Measurements from ENCODE around the gene TRMT11. TPM values are rescaled to one million over a fixed set of nuclear protein-coding genes. Genes with fewer than 3 reads are reported as not detected.

Gene TRMT11
- total RNA-seq, 3 donors from 2014 or later (not counting 1 experiment from before 2014, with no cell fraction given): 12.2 to 16.6 (median 12.7) TPM

DNA sequence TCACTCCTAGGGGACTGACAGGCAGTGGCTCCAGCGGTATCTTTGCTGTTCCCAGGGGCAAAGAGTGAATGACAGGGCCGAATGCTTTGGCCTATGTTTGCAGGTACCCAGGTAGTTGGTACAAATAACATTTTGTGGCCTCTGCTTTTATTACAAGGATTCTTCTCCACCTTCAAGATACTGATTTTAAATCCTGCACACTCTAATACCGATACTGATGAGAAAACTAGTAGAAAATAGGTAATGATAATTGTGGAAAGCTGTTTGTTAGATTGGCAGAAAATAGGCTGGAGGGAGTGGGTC lies 29.0 kb upstream of the TRMT11 start:
- Mint-ChIP-seq H3K9me3 (no peaks in the 10 kb centered on the region), H3K27me3 (ENCODE audit: low read depth in 2 of 2) (no peaks in the 10 kb centered on the region), H3K36me3 (no peaks in the 10 kb centered on the region), H3K4me1 (peaks cover 0 to 4% of the 10 kb centered on the region in 2 donors), H3K4me3 (no peak overlapping the region), H3K27ac (no peak overlapping the region)
- peaks cover 8% of the 10 kb centered on the region for H3K4me1 ChIP-seq (ENCODE audit: control insufficient read depth, insufficient read depth, low read length)
- intact Hi-C loops (cut with micrococcal nuclease): loop anchor here (5.0 kb wide), 1 partner anchor 645 kb away; no protein-coding TSS in a partner anchor
- no peaks in the 10 kb centered on the region for H3K9me3 ChIP-seq (ENCODE audit: control insufficient read depth, insufficient read depth, low read length)
- no peak for DNase-seq
- no peak for ATAC-seq
- peak overlapping the region; percentile 100 for H3K27ac ChIP-seq (ENCODE audit: low read length)
- no peaks in the 10 kb centered on the region for H3K36me3 ChIP-seq (ENCODE audit: control insufficient read depth, insufficient read depth, low read length)
- no peaks in the 10 kb centered on the region for H3K27me3 ChIP-seq (ENCODE audit: control insufficient read depth, insufficient read depth, low read length)
- WGBS (ENCODE audit: insufficient coverage): 0% methylated on average over 2 of the region's 3 CpGs
- H3K4me3 ChIP-seq (ENCODE audit: low read length): peak overlapping the region; percentile 99
- TF ChIP-seq, protein P1, sequence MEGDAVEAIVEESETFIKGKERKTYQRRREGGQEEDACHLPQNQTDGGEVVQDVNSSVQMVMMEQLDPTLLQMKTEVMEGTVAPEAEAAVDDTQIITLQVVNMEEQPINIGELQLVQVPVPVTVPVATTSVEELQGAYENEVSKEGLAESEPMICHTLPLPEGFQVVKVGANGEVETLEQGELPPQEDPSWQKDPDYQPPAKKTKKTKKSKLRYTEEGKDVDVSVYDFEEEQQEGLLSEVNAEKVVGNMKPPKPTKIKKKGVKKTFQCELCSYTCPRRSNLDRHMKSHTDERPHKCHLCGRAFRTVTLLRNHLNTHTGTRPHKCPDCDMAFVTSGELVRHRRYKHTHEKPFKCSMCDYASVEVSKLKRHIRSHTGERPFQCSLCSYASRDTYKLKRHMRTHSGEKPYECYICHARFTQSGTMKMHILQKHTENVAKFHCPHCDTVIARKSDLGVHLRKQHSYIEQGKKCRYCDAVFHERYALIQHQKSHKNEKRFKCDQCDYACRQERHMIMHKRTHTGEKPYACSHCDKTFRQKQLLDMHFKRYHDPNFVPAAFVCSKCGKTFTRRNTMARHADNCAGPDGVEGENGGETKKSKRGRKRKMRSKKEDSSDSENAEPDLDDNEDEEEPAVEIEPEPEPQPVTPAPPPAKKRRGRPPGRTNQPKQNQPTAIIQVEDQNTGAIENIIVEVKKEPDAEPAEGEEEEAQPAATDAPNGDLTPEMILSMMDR (IDR thresholded peaks at IDR 0.05): no peak

DNA sequence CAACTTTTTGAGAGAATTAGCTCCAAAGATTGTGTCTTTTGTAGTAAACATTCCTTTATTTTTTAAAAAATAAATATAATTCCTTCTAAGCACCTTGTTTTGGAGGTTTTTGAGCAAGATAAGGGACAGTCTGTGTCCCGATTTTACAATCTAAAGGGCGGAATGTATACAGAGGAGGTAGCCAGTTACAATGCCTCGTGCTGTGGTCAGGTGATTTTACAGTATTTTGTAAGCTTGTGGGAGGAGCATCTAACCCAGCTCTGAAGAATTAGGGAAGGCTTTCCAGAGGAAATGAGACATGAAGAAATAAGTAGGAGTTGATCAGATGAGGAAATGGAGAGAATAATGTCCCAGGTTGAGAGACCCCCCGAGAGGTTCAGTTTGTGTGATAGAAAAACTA lies 28.5 kb upstream of the TRMT11 start:
- DNase-seq: peak in 1 of 2 donors; percentile 27
- Histone ChIP-seq H3K27me3 (ENCODE audit: control insufficient read depth, insufficient read depth, low read length) (no peaks in the 10 kb centered on the region), H3K27ac (ENCODE audit: low read length) (peak overlapping the region; percentile 100), H3K9me3 (ENCODE audit: control insufficient read depth, insufficient read depth, low read length) (no peaks in the 10 kb centered on the region), H3K4me1 (ENCODE audit: control insufficient read depth, insufficient read depth, low read length) (peaks cover 8% of the 10 kb centered on the region), H3K36me3 (ENCODE audit: control insufficient read depth, insufficient read depth, low read length) (no peaks in the 10 kb centered on the region), H3K4me3 (ENCODE audit: low read length) (no peak overlapping the region)
- H3K4me3 Mint-ChIP-seq: no peak overlapping the region
- H3K27me3 Mint-ChIP-seq (ENCODE audit: low read depth in 2 of 2): no peaks in the 10 kb centered on the region
- no peaks in the 10 kb centered on the region for H3K36me3 Mint-ChIP-seq
- H3K27ac Mint-ChIP-seq: no peak overlapping the region
- intact Hi-C loops (cut with micrococcal nuclease): loop anchor here (5.0 kb wide), 1 partner anchor 646 kb away; no protein-coding TSS in a partner anchor
- 31% methylated on average over 4 of the region's 4 CpGs for WGBS (ENCODE audit: insufficient coverage)
- peaks cover 3 to 5% of the 10 kb centered on the region in 2 donors for H3K4me1 Mint-ChIP-seq
- ATAC-seq: no peak
- H3K9me3 Mint-ChIP-seq: no peaks in the 10 kb centered on the region
- TF ChIP-seq, protein P1 (IDR thresholded peaks at IDR 0.05): no peak

DNA sequence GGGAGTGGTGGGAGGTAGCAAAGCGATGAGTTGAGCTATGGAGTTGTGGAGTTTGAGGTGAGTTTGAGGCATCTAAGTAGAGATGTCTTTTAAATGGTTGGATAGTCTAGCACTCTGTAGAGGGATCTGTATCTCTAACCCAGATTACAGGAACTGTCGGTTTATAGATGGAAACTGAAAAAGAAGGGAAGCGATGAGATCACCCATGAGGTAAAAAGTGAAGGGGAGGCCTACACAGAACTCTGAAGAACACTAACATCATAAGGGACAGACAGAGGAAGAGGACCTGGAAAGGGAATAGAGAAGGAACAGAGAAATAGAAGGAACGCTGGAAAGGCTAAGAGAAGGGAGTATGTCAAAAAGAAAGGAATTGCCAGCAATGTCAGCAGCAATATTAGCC lies 27.3 kb upstream of the TRMT11 start:
- peaks cover 8% of the 10 kb centered on the region for H3K4me1 ChIP-seq (ENCODE audit: control insufficient read depth, insufficient read depth, low read length)
- Mint-ChIP-seq H3K9me3 (no peaks in the 10 kb centered on the region), H3K4me3 (no peak overlapping the region), H3K27me3 (ENCODE audit: low read depth in 2 of 2) (no peaks in the 10 kb centered on the region), H3K27ac (no peak overlapping the region), H3K4me1 (peaks cover 12 to 16% of the 10 kb centered on the region in 2 donors), H3K36me3 (no peaks in the 10 kb centered on the region)
- no peaks in the 10 kb centered on the region for H3K27me3 ChIP-seq (ENCODE audit: control insufficient read depth, insufficient read depth, low read length)
- DNase-seq (no peak), ATAC-seq (no peak)
- intact Hi-C loops (cut with micrococcal nuclease): loop anchor here (5.0 kb wide), 1 partner anchor 647 kb away; no protein-coding TSS in a partner anchor
- H3K27ac ChIP-seq (ENCODE audit: low read length): no peak overlapping the region
- no peaks in the 10 kb centered on the region for H3K36me3 ChIP-seq (ENCODE audit: control insufficient read depth, insufficient read depth, low read length)
- no peaks in the 10 kb centered on the region for H3K9me3 ChIP-seq (ENCODE audit: control insufficient read depth, insufficient read depth, low read length)
- TF ChIP-seq, protein P1 (IDR thresholded peaks at IDR 0.05): no peak
- over 99% methylated on average over 4 of the region's 4 CpGs for WGBS (ENCODE audit: insufficient coverage)
- H3K4me3 ChIP-seq (ENCODE audit: low read length): no peak overlapping the region

DNA sequence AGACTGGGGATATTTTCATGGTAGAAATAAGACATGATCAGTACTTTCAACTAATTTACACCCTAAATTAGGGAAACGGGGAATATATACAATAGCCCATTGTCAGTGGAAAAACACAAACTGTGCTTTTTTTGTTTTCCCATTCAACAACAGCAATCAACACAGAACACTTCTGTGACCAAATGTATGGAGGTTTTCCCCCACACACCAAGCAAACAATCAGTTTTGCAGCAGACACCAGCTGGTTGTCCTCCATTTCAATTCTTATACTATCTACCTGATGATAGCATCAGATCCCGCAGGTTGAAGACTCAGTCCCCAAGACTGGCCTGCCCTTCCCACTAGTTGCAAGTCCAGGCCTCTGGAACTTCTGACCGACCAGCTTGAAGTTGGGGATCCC lies 25.2 kb upstream of the TRMT11 start:
- Mint-ChIP-seq H3K27ac (no peak overlapping the region), H3K4me1 (peaks cover 20 to 24% of the 10 kb centered on the region in 2 donors), H3K27me3 (ENCODE audit: low read depth in 2 of 2) (no peaks in the 10 kb centered on the region)

More for the DNA sequence above, 25.2 kb upstream of the TRMT11 start:
- Histone ChIP-seq H3K4me3 (ENCODE audit: low read length) (no peak overlapping the region), H3K27ac (ENCODE audit: low read length) (no peak overlapping the region), H3K9me3 (ENCODE audit: control insufficient read depth, insufficient read depth, low read length) (no peaks in the 10 kb centered on the region), H3K27me3 (ENCODE audit: control insufficient read depth, insufficient read depth, low read length) (no peaks in the 10 kb centered on the region), H3K4me1 (ENCODE audit: control insufficient read depth, insufficient read depth, low read length) (peaks cover 8% of the 10 kb centered on the region), H3K36me3 (ENCODE audit: control insufficient read depth, insufficient read depth, low read length) (no peaks in the 10 kb centered on the region)
- 99% methylated on average over 3 of the region's 3 CpGs for WGBS (ENCODE audit: insufficient coverage)
- intact Hi-C loops (cut with micrococcal nuclease): no loop called here
- no peak for DNase-seq
- Mint-ChIP-seq H3K9me3 (no peaks in the 10 kb centered on the region), H3K4me3 (no peak overlapping the region), H3K36me3 (no peaks in the 10 kb centered on the region)
- TF ChIP-seq, protein P1 (IDR thresholded peaks at IDR 0.05): no peak
- no peak for ATAC-seq

Data from natural killer cell (primary cell).